Lower lobe of right lung (tissue), 2 donors: Measurements from ENCODE around the gene STMN1. TPM values are rescaled to one million over a fixed set of nuclear protein-coding genes. Genes with fewer than 3 reads are reported as not detected.

Experiments used
- ATAC-seq, 2 donors: fragments of 200-7000 bp; cut with Tn5 transposase; one replicate each; pipeline ENCODE4 v1.9.1; 2020 to 2022; ENCODE audit warnings: mild to moderate bottlenecking in 2 of 2, moderate library complexity in 2 of 2
- DNase-seq: peaks from one replicate; pipeline ENCODE4 v3.0.0-alpha.2; 2020
- H3K27ac ChIP-seq: fragments of 200-600 bp; one replicate; pipeline ENCODE4 v1.8.0; 2022
- H3K27me3 ChIP-seq: fragments of 200-600 bp; one replicate; pipeline ENCODE4 v1.8.0; 2022; ENCODE audit warnings: low read depth
- H3K36me3 ChIP-seq: fragments of 200-600 bp; one replicate; pipeline ENCODE4 v1.8.0; 2022; ENCODE audit warnings: mild to moderate bottlenecking
- H3K4me1 ChIP-seq: fragments of 200-600 bp; one replicate; pipeline ENCODE4 v1.8.0; 2022
- H3K4me3 ChIP-seq: fragments of 200-600 bp; one replicate; pipeline ENCODE4 v1.8.0; 2022; ENCODE audit warnings: mild to moderate bottlenecking
- H3K9me3 ChIP-seq: fragments of 200-600 bp; one replicate; pipeline ENCODE4 v1.8.0; 2022
- CTCF ChIP-seq: fragments of 200-600 bp; IDR thresholded peaks from one replicate; pipeline ENCODE4 v1.8.0; 2022; ENCODE audit warnings: antibody characterized with exemption, mild to moderate bottlenecking
- intact Hi-C: fragments of 100-400 bp; cut with DNase I; formaldehyde crosslinking; loops from one replicate; pipeline ENCODE4 v1.11.0; 2022
- total RNA-seq: library from RNA; stranded (reverse); fragmentation: NEBNext Ultra II Directional; extraction: Animal tissue kit (Norgen Biotek cat#: 25700); gene quantifications from one replicate; pipeline ENCODE4 v1.2.1, GENCODE V29; 2021
- donor health status: DM: no; HTN: yes; CAD: no; lungs with severe emphysema.

STMN1 gene
- total RNA-seq, 1 donor from 2014 or later = 56.6 TPM

DNA sequence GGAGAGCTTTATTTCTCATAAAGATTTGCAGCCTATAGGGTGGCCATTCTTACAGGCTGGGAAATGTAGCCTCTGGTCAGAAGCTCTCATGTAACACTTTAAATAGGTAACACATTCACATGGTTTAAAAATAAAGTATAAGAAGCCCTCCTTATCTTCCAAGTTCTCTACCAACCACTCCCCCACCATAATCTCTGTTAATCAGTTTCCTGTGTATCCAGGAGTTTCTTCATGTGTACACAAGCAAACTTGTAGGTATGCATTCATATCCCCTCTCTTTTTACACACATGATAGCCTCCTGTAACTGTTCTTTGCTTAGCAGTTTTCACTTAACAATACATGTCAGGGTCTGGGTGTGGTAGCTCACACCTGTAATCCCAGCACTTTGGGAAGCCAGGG, 4.9 kb upstream of the STMN1 start:
- H3K27ac ChIP-seq = no peak overlapping the region
- no peaks in the 10 kb centered on the region for H3K9me3 ChIP-seq
- no peaks in the 10 kb centered on the region for H3K36me3 ChIP-seq
- no peaks in the 10 kb centered on the region for H3K27me3 ChIP-seq
- intact Hi-C loops = no loop called here
- H3K4me1 ChIP-seq = peaks cover 7% of the 10 kb centered on the region
- DNase-seq (no peak), ATAC-seq (no peak)
- no peak for TF ChIP-seq CTCF
- H3K4me3 ChIP-seq = no peak overlapping the region

GRCh38 chr1:25909040-25909439, 2.8 kb upstream of the STMN1 start:
- Histone ChIP-seq H3K36me3 (no peaks in the 10 kb centered on the region), H3K27me3 (no peaks in the 10 kb centered on the region), H3K27ac (no peak overlapping the region), H3K4me1 (peaks cover 18% of the 10 kb centered on the region), H3K4me3 (no peak overlapping the region), H3K9me3 (no peaks in the 10 kb centered on the region)
- ATAC-seq (no peak), DNase-seq (no peak)
- TF ChIP-seq CTCF = no peak
- intact Hi-C loops = loop anchor here (5.0 kb wide), 1 partner anchor 88 kb away; the partner anchor contains the start of gene PAFAH2

GRCh38 chr1:25908161-25908560, 1.9 kb upstream of the STMN1 start:
- H3K4me3 ChIP-seq = no peak overlapping the region
- peaks cover 20% of the 10 kb centered on the region for H3K4me1 ChIP-seq
- intact Hi-C loops = loop anchor here (5.0 kb wide), 1 partner anchor 89 kb away; the partner anchor contains the start of gene PAFAH2
- no peak overlapping the region for H3K27ac ChIP-seq
- TF ChIP-seq CTCF = no peak
- ATAC-seq (no peak), DNase-seq (no peak)
- no peaks in the 10 kb centered on the region for H3K9me3 ChIP-seq
- no peaks in the 10 kb centered on the region for H3K27me3 ChIP-seq
- H3K36me3 ChIP-seq = no peaks in the 10 kb centered on the region

GRCh38 chr1:25907601-25908000, 1.4 kb upstream of the STMN1 start:
- no peak overlapping the region for H3K4me3 ChIP-seq
- no peaks in the 10 kb centered on the region for H3K36me3 ChIP-seq
- peaks cover 20% of the 10 kb centered on the region for H3K4me1 ChIP-seq
- TF ChIP-seq CTCF = no peak
- no peak for DNase-seq
- no peak overlapping the region for H3K27ac ChIP-seq
- no peak for ATAC-seq
- no peaks in the 10 kb centered on the region for H3K9me3 ChIP-seq
- no peaks in the 10 kb centered on the region for H3K27me3 ChIP-seq
- intact Hi-C loops = loop anchor here (5.0 kb wide), 1 partner anchor 90 kb away; the partner anchor contains the start of gene PAFAH2

DNA sequence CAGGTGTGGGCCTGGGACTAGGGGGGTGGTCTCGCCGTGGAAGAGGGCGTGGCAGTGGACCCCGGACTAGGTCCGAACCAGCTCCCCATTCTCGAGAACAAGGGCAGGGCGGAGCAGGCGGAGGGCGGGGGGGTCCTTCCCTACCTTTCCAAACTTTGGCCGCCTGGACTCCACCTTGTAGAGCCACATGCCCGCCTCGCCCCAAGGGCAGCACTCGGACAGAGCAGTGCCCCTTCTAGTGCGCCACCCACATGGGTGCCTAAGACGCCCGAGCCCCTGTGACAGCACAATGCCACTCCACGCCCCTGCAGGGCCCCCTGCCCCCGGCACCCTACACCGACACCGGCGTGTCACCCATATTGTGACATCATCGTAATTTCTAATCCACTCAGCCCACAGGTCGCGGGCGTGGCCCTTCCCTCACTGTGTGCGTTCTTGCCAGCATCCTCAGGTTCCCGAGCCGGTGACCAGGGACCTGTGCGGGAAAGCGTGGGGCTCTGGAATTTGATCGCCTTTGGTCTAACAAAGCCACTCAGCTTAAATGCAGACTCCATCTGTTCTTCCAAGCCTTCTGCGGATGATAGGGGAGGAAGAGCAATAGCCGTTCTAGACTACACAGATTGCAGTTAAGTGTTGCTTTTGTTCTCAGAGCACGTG, 553 bp upstream of the STMN1 start:
- intact Hi-C loops = loop anchor here (5.0 kb wide), 1 partner anchor 91 kb away; the partner anchor contains the start of gene PAFAH2
- no peak for TF ChIP-seq CTCF
- ATAC-seq = peak; percentile 25 to 34
- Histone ChIP-seq H3K27me3 (no peaks in the 10 kb centered on the region), H3K4me3 (peak overlapping the region; percentile 80), H3K36me3 (peaks cover under 1% of the 10 kb centered on the region), H3K9me3 (no peaks in the 10 kb centered on the region), H3K27ac (peak overlapping the region; percentile 31), H3K4me1 (peaks cover 20% of the 10 kb centered on the region)
- DNase-seq = peak; percentile 61
